Fibroblast of mammary gland (primary cell): ENCODE results near the gene MSLN.
"Not testable (repeated sequence)": the region's sequence is repeated elsewhere in the genome, so short reads cannot be mapped to it uniquely, and the experiment has no call there.

Experiments used
- DNase-seq: peaks from one replicate; pipeline ENCODE4 v3.0.0-alpha.2; 2010; ENCODE audit warnings: low read depth
- H3K4me3 ChIP-seq: 2 replicates; pipeline ENCODE4 v1.5.1; 2011; ENCODE audit warnings: low read depth, mild to moderate bottlenecking, low read length, moderate library complexity; ENCODE audit not compliant: control insufficient read depth
- TF ChIP-seq, protein P1 (sequence below): conservative IDR thresholded peaks from 2 replicates; pipeline ENCODE4 v1.5.1; 2011; ENCODE audit warnings: low read depth, low read length, inconsistent platforms; ENCODE audit not compliant: control insufficient read depth, insufficient read depth

The MSLN gene

DNA sequence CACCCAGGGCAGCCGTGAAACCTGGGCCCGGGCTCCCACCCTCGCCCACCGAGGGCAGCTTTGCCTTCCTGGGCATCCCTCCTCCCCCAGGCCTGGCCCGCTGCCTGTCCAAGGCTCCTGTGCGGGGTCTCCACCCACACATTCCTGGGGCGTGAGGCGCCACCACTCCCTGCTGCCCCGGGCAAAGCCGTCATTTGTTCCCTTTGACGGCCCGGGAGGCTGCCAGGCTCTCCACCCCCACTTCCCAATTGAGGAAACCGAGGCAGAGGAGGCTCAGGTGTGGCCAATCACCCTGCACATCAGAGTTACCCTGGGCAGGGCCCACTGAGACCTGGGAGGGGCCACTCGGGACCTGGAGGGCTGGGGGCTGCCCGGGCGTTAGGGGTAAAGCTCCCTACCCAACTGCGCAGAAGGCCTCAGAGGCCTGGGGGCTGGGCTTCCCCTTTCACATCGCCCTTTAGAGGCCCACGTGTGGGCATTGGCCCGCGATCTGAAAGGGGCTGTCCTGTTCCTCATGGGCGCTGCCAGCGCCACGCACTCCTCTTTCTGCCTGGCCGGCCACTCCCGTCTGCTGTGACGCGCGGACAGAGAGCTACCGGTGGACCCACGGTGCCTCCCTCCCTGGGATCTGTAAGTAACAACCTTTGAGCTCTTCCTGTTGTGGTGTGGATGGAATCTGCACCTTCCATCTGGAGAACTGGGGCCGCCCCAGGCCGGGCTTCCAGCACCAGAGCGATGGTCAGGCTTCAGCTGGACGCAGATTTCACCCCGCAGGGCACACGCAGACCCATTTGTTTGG lies at the start of gene MSLN:
Gene MSLN (plus strand): TSS at position 190 of the 799 bp plus-strand sequence. CDS start 1,947 bp downstream, outside the sequence.
- H3K4me3 ChIP-seq: no peak within 1 kb of the TSS
- DNase-seq: no peak
- TF ChIP-seq, protein P1, sequence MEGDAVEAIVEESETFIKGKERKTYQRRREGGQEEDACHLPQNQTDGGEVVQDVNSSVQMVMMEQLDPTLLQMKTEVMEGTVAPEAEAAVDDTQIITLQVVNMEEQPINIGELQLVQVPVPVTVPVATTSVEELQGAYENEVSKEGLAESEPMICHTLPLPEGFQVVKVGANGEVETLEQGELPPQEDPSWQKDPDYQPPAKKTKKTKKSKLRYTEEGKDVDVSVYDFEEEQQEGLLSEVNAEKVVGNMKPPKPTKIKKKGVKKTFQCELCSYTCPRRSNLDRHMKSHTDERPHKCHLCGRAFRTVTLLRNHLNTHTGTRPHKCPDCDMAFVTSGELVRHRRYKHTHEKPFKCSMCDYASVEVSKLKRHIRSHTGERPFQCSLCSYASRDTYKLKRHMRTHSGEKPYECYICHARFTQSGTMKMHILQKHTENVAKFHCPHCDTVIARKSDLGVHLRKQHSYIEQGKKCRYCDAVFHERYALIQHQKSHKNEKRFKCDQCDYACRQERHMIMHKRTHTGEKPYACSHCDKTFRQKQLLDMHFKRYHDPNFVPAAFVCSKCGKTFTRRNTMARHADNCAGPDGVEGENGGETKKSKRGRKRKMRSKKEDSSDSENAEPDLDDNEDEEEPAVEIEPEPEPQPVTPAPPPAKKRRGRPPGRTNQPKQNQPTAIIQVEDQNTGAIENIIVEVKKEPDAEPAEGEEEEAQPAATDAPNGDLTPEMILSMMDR: no peak

DNA sequence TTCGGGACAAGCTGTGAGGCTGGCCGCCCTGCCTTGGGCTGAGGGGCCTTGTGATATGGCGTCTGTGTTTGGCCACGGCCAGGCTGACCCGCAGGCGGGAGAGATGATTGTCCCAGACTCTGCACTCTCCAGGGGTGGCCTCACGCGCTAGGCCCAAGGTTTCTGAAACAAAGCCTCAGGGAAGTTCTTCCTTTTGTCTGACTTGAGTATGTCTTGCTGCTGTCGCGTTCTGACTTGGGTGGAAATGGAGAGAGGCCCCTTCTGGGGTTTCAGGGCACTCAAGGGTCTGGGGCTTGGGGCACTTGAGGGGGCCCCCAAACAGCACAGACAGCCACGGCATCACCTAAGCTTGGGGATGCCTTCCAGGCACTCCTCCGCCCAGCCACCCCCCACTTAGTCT lies 49.5 kb upstream of the MSLN start:
- TF ChIP-seq, protein P1: no peak
- DNase-seq: no peak
- H3K4me3 ChIP-seq: no peak overlapping the region

DNA sequence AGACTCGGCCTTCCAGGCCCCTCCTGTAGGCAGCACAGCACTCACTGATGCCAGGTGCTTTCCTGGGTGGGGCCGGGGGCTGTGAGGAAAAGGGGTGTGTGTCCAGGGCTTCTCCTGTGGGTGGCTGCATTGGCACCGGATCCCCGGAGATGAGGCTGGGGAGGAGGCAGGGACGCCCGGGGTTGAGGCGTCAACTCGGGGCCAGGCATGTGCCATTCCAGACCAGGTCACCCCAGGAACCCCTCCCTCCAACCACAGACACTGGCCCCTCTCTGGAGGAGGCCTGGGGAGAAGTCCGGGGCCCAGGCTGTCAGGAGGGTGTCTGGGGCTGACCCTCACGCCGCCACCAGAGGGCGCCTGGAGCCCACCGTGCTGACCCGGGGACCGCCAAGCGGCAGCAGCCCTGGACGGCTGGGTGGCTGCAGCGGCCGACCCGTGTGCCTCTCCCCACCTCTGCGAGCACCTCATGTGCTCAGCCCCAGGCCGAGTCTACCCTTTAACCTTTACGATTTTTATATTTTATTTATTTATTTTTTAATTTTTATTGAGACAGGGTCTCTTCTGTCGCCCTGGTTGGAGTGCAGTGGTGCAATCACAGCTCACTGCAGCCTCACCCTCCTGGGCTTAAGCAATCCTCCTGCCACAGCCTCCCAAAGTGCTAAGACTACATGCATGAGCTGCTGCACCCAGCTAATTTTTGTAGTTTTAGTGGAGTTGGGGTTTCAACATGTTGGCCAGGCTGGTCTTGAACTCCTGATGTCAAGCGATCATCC lies 48.8 kb upstream of the MSLN start:
- TF ChIP-seq, protein P1: peak; percentile 70
- no peak overlapping the region for H3K4me3 ChIP-seq
- DNase-seq: peak; percentile 59

DNA sequence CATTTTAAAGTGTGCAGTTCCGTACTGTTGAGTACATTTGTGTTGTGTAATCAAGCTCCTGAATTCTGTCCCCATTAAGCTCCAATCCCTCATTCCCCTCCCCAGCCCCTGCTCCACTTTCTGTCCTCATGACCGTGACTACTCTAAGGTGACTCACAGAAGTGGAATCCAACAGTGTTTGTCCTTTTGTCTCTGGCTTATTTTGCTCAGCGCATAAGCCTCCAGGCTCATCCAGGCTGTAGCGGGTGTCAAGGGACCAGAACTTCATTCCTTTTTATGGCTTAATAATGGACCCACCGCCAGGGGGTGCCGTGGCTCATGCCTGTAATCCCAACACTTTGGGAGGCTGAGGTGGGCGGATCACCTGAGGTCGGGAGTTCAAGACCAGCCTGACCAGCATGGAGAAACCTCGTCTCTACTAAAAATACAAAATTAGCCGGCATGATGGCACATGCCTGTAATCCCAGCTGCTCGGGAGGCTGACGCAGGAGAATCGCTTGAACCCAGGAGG lies 47.7 kb upstream of the MSLN start:
- peak; percentile 98 for DNase-seq
- TF ChIP-seq, protein P1: peak; percentile 47
- H3K4me3 ChIP-seq: not testable (repeated sequence)

DNA sequence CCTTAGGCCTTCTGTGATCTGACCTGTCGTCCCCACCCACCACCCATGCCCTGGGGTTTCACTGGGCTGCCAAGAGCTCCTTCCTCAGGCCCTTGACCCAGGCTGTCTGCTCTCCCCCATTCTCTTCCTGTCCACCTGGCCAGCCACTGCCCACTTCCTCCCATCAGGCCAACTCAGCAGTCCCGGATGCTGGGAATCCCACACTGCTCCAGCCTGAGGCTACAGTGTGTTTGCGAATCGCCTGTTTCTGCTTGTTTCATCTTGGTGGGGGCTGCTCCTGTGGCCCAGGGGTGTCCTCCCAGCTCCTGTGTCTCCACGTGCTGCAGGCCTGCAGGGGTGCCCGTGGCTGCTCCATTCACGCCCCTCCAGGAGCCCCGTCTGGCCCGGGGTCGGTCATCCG lies 46.5 kb upstream of the MSLN start:
- no peak for DNase-seq
- TF ChIP-seq, protein P1: no peak
- no peak overlapping the region for H3K4me3 ChIP-seq

DNA sequence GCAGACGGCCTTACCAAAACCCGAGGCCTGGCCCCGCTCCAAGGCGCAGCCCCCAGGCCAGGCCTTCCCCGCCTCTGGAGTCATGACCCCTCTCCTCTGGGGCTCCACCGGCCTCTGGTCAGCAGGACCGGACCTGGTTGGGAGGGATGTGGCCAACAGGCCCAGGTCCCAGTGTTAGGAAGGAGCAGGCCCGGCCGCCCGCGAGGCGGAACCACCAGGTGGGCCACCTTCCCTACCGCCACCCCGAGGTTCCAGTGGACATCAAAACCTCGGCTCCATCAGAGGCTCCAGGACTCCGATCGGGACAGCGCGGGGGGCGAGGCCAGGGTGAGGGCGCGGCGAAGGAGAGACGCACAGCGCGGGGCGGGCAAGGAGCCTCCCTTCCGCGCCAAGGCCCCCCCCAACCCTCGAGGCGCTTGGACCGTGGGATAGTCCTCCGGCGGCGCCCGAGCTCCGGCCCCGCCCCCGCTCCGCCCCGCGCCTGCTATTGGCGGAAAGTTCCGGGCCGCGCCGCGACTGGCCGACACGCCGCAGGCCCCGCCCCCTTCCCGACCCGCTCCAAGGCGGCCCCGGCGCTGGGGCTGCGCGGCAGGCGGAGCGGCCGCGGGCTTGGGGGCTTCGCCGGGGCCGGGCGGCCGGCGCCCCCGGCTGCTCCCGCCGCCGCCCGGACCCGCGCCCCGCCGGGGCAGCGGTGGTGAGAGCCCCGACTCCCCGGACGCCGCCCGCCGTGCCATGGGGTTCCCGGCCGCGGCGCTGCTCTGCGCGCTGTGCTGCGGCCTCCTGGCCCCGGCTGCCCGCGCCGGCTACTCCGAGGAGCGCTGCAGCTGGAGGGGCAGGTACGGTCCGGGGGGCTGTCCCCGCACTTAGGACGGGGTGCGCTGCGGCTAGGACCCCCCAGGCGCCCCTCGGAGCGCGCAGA lies 45.7 kb upstream of the MSLN start, which contains the start of gene METRN:
Gene METRN (plus strand): TSS at position 561 of the 919 bp plus-strand sequence. CDS start 172 bp downstream, at position 733.
- TF ChIP-seq, protein P1: no peak
- peak within 1 kb of the TSS; percentile 49 for H3K4me3 ChIP-seq

More for the DNA sequence above, 45.7 kb upstream of the MSLN start, which contains the start of gene METRN:
- DNase-seq: peak; percentile 76
